Measurements from ENCODE around the gene CDH13. TPM values are rescaled to one million over a fixed set of nuclear protein-coding genes. Genes with fewer than 3 reads are reported as not detected.

Gene CDH13
- total and polyA plus RNA-seq, 2 of the 8 experiments (the other 6 are each of a cell fraction or from before 2014, with no cell fraction given), result 2.3 to 2.4 TPM

DNA sequence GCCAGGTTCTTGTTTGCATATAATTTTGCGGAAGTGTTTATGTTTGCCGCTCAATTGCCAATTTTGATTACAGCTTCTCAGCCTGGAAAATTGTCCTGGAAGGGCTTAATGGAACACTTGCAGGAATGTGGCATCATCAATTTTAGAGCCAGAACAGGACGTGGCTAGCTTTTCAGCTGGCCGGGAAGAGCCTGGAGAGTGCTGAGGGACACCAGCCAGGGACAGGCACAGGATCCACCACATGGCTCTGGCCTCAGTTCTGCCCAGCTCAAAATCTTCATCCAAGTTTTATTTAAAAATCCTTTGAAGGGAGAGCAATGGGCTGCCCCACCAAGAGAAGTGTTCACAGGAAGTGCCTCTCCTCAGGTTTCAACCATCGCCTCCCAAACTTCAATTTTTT lies 893.8 kb downstream of the CDH13 start (continued):
- TF ChIP-seq SP4 (IDR thresholded peaks at IDR 0.05; ENCODE audit: low read length), result no peak
